ENCODE results near the gene C19orf38.

- TF ChIP-seq POLR2A (IDR thresholded peaks at IDR 0.05; ENCODE audit: low read length) (no peak), GATA1 (IDR thresholded peaks at IDR 0.05; ENCODE audit: low read depth, low read length) (no peak)
These were observed 65.6 kb downstream of the C19orf38 start for GRCh38 chr19:10913716-10914340.
